NCI-H774 (cell line): ENCODE data around the gene HPSE2.
"Not testable (repeated sequence)": the region's sequence is repeated elsewhere in the genome, so short reads cannot be mapped to it uniquely, and the experiment has no call there.

Experiments
- DNase-seq: peaks from one replicate; lab custom pipeline; 2025; lab: John Stamatoyannopoulos, UW

The HPSE2 gene

DNA sequence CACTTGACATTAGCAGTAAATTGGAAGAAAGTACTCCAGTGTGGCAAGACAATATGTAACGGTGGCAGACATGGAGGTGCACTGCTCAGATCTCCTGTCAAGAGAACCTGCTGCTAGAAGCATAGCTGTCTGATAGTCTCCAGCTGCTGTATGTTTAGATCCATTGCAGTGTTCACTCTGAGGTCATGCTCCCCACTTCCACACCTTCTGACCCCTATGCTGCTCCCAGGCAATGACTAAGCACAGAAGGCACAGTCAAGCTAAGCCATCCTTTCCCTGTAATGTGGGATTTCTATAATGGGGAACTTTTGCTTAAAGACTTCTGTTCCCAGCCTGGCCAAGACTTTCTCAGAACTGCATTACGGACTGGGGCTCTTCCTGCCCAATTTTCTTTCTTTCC lies 315.8 kb downstream of the HPSE2 start:
- DNase-seq = no peak

DNA sequence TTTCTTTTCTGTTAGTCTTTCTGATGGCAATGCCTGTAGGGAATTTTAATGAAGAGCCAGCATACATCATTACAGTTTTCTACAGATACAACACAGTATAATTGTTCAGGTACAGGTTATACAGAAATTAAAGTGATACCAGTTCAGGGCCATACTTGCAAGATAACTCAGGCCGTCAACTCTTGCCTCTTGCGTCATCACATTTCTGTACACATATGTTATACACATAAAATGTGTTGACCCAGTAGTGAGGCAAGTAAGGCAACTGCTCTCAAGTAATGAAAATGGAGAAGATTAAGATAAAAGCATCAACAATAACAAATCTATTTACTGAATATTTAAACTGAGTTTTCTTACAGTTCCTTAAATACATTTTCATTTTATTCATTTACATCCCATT lies 317.8 kb downstream of the HPSE2 start:
- DNase-seq = no peak

DNA sequence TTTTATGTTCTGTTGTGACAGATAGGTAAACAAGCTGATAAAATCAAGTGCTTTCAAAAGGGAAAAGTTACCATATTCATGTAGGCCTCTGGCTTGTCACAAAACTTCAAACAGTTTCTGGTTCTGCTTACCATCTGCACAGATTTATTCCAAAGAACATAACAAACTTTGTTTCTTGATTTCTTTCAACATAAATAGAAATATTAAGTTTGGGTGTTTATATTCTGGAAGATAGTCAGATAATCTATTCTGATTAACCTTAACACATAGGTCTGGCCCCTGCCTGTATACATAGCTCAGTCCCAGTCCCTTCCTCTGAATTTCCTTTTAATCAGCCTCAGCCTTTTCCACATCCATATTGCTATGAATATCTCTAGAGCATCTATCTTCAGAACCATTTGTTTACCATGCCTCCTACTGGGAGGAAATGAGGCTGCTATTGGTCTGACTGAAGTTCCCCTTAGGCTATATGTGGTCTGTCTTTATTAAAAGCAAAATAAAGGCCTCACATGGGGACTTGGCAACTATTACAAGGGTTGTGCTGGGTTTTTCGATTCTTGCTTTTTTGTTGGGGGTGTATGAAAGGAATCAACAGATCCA lies 319.0 kb downstream of the HPSE2 start:
- DNase-seq = no peak

DNA sequence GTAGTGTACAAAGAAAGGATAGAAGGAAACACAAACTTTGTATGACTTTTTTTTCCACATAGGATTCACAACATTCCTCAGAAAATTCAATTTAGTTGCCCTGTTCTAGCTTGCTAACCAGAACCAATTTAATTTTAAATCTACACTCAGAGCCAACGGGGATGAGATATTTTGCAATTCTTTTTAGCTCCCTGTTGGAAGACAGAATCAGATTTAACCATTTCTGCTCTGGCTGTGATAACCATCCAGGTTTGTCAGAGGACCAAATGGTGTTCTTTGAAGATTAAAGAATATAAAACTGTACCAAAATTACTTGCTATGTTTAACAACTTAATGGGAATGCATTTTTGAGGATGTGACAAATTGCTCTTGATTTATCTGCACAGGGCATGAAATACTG lies 319.7 kb downstream of the HPSE2 start:
- DNase-seq = no peak

DNA sequence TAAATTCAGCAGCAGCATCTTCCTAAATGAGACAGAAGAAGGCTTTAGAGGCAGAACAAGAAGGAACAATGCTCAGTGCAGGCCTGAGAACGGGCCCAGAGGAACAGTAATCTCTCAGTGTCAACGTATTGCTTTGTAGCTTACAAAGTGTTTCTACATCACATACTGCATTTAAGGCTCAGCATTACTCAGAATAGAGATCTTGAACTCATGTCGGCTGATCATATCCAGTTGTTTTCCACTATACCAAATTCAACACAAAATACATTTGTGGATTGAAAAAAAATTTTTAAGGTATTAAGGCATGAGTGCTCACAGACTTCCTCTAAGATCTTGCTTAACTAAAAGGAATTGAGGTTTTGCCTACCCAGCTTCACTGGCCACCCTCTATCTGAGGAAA lies 325.1 kb downstream of the HPSE2 start:
- no peak for DNase-seq

DNA sequence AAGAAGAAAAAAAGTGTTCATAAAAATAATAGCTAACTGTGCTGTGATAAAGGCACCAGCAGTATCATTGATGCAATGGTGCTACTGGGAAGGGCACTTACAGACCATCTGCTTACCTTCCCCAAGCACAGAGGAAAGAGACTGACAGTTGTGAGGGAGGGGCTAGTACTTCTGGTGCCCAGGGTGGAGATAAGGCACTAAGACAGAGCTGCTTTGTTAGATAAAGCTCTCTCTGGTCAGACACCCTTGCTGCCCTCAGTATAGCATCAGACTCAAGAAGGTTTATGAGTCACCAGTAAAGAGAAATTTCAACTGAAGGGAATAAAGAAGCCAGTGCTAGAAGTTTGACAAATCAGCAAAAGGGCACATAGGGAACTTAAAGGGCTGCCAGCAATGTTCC lies 325.6 kb downstream of the HPSE2 start:
- no peak for DNase-seq

DNA sequence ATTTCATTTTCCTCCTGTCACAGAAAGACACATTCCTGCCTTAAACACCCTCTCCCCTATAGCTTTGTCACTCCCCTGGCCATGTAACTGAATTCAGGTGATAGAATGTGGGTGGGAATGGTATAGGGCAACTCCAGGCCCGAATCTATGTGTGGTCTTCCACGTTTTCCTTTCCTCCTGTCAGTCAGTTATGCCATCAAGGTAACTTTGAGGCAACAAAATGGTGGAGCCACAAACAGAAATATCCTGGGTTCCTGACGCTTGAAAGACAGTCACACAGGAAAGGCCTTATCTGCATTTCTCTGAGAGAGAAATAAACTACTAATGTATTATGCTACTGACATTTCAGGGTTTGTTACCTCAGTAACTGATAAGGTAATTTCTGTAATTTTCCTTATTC lies 326.8 kb downstream of the HPSE2 start:
- no peak for DNase-seq

DNA sequence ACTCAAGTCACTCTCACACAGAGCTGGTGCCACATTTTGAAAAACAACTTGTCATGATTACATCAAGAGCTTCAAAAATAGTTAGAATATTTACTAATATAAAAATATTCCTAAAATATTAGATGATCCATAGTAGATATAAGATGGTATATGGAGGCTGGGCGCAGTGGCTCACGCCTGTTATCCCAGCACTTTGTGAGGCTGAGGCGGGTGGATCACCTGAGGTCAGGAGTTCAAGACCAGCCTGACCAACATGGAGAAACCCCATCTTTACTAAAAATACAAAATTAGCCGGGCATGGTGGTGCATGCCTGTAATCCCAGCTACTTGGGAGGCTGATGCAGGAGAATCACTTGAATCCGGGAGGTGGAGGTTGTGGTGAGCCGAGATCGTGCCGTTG lies 327.4 kb downstream of the HPSE2 start:
- DNase-seq = not testable (repeated sequence)

DNA sequence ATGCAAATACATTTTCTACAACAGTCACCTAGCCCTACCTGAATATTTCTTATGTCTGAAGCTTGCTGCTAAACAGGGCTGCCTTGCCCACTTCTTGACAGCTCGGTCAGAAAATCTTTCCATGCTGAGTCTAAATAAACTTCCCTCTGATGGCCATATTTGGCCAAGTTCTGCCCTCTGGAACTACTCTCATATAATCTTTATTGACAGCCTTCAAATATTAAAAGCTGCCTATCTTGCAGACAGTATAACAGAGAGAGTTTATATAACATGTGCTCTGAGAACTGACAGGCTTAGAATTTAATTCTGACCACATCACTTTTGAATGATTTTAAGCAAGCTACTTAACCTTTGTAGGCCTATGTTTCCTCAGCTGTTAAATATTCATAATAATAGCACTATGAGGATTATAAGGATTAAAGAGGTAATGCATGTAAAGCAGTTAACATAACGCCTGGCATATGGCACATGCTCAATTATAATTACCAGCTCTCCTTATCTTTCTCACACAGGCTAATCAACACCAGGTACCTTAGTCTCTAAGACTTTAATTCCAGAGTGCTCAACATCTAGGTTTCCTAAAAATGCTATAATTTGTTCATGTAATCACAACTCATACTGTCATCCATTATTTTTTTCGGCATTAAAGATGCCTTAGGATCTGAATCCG lies 334.1 kb downstream of the HPSE2 start:
- DNase-seq = no peak

DNA sequence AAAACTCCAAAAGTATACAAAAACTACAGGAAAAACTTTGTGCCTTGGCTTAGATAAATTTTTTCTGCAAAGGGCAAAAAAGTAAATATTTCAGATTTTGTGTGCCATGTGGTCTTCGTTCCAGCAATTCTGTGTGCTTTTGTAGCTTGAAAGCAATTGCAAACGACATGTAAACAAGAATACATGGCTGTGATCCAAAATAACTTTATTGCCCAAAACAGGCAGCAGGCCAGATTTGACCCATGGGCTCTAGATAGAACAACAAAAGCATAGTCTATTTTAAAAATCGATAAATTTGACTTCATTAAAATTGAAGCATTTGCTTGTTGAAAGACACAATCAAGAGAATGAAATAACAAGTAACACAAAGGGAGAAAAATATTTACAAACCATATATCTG lies 336.6 kb downstream of the HPSE2 start:
- no peak for DNase-seq

DNA sequence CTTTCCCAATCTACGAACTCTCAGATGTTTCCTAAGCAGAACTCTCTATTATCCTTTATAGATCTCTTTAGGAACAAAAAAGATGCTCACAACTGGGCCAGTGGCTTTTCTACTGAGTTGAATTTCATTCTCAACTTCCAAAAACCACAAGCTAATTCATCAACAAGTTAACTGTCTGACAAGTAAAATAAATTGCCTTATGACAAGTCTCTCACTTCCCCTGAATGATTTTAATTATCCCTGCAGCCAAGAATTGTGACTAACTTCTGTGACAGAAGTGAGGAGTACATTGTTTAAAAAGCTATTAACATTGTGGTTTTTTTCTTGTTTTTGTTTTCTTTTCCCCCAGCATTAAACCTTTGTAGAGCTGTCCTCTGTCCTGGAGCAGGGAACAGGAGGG lies 343.1 kb downstream of the HPSE2 start:
- DNase-seq = no peak

DNA sequence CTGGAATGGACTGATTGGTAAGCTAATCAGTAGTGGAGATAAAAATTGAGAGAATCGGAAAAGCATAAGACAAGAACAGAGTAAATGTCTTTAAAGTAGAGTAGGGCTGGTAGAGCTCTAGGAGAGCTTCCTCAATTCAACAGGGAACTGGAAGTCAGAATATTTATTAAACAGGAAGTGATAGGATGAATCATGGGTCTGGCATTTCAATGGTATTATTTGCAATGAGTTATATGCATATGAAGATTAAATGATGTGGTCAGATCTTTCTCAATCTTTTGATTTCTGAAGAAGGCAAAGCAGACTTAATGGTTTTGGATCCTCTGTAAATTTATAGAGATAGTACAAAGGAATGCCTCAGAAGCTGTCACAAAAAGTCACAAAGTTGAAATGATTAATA lies 349.0 kb downstream of the HPSE2 start:
- no peak for DNase-seq

DNA sequence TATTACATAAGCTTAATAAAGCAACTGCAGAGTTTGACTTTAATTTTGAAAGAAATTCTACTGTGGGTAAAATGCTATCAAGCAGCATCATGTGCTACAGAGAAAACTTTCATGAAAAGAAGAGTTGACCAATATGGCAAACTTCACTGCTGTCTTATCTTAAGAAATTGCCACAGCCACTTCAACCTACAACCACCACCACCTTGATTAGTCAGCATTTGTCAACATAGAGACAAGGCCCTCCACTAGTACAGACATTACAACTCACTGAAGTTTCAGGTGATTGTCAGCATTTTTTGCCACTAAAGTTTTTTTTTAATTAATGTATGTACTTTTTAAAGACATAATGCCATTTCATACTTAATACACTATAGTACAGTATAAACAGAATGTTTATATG lies 350.3 kb downstream of the HPSE2 start:
- DNase-seq = no peak

DNA sequence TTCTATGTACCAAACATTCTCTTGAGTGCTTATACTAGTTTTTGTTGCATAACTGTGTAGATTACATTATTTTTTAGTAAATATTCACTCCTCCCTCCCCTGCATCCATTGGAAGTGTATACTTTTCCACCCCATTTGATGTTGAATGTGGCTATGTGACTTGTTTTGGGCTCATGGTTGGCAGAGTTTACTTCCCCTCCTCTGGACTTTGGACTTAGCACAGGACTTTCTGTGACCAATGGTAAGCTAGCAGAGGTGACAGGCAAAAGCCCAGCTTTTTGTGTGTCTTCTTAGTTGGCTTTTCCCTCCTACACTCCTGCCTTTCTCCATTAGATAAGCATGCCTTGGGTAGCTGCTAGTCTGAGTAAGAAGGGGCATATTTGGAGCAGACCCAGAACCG lies 353.9 kb downstream of the HPSE2 start:
- no peak for DNase-seq

DNA sequence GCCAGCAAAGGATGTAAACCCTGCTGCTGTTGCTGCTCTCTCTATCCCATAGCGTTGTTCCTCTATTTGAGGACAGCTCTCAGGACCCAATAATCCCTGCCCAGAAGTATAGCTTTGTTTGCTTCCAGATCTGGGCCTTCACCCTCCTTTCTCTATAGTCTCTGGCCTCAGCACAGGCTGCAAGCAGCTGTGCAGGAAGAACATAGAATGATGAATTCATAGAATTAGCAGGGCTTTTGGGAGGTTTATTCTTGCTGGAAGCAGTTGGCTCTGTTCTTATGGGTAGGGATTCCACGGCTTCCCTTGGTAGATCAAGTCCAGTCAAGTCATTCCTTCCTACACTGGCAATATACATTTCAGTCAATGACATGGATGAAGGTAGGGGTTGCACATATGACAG lies 354.7 kb downstream of the HPSE2 start:
- no peak for DNase-seq

DNA sequence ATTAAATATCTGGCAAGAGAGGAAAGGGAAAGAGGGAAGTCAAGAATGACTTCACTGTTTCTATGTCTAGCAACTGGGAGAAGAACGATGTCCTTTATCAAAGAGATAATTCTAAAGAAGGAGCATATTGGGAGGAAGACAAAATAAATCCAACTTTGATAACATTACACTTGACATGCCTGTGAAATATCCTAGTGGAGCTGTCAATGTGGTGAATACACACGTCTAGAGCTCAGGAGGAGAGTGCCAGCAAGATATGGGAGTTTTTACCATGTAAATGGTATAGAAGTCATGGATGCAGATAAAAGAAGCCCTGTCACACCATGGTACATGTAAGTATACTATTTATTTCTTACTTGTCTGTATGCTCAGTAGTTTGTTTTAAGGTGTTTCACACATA lies 356.7 kb downstream of the HPSE2 start:
- no peak for DNase-seq

DNA sequence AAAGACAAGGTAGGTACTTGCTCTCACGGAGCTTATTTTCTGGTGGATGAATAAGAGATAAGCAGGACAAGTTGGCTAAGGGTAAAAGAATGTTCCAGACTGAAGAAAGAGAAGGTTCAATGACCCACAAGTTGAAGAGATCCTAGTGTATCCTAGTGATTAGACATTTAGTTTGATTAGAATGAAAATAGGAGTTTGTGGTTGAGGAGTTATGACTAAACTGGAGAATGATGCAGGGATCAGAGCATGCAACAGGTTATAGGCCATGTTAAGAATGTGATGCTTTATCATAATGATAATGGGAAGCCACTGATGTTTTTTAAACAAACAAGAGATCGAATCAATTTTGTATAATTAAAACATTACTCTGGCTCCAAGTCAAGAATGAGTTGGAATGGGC lies 357.2 kb downstream of the HPSE2 start:
- no peak for DNase-seq

DNA sequence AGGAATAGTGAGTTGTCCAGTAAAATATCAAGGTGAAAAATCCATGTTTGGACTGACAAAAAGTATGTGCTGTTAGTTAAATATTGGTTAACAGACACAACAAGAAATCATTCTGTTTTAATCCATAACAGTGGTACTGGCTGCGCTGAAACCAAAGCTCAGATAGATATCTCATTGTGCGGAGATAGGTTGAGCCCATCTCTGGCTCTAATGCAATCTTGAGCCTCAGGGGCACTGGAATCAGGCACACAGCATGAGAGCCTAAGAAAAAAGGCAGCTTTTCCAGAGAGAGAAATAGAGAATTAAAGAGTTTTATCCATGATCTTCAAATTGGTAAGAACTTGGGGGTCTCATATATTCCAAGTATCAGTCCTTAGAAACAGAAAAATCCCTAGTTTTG lies 373.7 kb downstream of the HPSE2 start:
- DNase-seq = no peak

DNA sequence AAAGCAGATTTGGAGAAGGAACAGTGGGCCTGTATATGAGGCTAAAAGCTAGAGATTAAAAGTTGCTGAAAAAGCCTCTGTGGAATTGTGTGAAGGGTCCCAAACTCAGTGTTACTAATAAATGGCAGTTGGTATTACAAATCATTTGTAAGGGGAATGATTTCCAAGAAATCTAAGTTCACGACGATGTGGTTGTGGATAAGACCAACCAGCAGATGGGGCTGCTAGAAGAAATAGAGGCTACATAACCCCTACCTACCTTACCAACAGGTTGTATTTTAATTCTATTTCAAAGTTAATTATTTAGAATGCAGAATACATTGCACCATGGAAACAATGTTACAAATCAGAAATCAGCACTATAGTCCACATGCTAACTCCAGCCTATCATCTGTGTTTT lies 377.1 kb downstream of the HPSE2 start:
- no peak for DNase-seq

DNA sequence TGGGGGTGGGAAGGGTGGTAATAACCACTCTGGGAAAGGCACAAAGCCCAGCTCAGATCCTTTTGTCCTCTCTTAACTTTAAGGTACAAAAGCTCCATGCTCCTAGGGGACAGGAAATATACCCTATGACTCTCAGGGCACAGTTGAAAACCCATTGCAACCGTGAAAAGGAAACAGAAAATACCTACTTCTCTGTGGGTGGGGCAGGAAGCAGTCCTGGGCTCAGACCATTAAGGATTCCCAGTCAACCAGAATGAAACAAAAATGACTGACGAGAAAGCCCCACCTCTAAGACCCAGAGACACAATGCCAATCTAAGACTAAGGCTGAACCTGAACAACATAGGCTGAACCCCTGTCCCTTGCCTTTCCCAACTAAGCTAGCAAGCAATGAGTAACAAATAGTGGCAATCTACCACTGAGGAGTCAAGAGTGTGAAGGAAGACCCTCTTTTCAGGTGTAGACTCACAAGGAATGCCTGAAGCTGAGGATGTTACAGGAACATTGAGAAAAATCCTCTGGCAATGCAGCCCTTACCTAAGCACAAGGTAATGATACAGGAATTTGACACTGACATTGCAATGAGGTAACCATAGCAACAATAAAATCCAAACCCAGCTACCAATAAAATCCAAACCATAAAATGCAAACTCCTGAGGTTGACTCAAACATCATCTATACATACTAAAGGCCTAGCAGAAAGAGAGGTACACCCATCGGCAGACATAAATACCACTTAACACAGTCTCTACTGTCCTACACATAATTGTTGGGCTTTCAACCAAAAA lies 380.1 kb downstream of the HPSE2 start:
- no peak for DNase-seq

DNA sequence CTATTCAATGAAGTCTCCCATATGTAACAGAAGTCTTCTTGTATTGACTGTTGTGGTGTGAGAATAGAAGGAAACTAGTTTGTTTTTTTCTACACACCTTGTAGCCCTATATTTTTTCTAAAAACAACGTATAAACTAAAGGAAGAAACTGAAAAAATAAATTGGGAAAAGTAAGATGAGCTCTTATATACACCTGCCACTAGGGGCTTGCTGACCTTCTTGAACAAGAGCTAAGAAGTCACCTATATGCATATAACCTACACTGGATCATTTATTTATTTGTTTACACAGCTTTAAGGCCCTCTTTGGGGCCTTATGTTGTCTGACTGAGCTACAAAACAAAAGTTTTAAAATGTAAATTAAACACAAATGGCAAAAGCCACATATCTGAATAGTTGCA lies 383.0 kb downstream of the HPSE2 start:
- DNase-seq = no peak

DNA sequence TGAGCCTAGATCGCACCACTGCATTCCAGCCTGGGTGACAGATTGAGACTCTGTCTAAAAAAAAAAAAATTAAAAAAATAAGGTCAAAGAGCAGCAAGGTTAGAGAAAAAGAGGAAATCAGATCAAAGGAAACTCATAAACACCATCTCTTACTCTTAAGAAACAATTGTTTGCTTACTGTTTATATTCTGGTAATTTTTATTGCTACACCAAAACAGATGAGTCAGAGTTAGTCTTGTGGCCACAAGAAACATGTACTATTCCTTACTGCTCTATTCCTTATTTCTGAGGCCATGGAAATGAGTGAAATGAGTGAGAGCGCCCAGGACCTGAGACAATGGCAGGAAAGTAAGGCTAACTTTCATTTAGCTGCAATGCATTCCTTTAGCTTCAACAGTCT lies 387.3 kb downstream of the HPSE2 start:
- DNase-seq = no peak

DNA sequence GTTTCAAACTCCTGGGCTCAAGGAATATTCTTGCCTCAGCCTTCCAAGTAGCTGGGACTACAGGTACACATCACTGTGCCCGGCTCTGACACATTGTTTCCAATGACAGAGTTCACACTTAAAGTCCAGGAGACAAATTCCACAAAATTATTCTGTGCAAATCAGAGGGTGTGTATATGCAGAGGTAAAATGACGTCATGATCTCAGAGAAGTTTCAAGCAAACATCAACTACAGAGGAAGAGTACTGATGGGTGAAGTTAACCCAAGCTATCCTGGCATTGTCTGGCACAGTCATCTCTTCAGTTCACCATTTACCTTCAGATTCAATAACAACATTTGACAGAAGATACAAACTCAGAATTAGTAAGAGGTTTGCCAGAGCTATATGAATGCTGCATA lies 388.9 kb downstream of the HPSE2 start:
- no peak for DNase-seq

DNA sequence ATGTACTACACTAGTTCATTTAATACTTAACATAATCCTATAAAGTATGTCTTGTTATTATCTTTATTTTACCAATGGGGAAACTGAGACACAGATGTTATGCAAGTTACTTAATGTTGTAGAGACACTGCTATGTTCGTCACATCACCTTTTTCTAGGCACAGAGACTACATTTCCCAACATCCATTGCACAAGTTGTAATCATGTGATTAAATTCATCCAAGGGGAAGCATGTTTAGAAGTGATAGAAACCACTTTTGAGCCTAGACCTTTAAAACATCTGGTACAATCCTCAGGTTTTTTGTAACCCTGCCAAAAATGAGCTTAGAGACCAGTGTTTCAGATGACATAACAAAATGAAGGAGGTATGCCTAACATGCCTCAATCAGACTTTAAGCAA lies 402.1 kb downstream of the HPSE2 start:
- DNase-seq = no peak
